B cell (primary cell): ENCODE measurements around the gene PGF.

Experiments used
- CTCF ChIP-seq: fragments of 200-600 bp; IDR thresholded peaks from one replicate; pipeline ENCODE4 v1.8.0; 2022; ENCODE audit warnings: antibody characterized with exemption, mild to moderate bottlenecking
- EZH2 ChIP-seq: IDR thresholded peaks from 2 replicates; pipeline ENCODE4 v1.6.1; 2012; ENCODE audit warnings: borderline replicate concordance, low read depth, mild to moderate bottlenecking, moderate library complexity, low read length; ENCODE audit not compliant: insufficient read depth, poor library complexity, severe bottlenecking

- no peak for TF ChIP-seq CTCF
- no peak for TF ChIP-seq EZH2
Observed at GRCh38 chr14:74898694-74899093, 56.7 kb downstream of the PGF start.
